Activated CD4-positive, alpha-beta T cell treated with anti-CD3 and anti-CD28 coated beads, Interleukin-2, Interleukin-4, amounts not matched to agents 100 ng/mL and 50 ng/mL, durations not matched to agents 16 hours and 8 hours (primary cell): ENCODE data around the gene PEMT.

ENCODE experiments used
- DNase-seq: peaks from one replicate; pipeline ENCODE4 v3.0.0-alpha.2; 2020; ENCODE audit warnings: low spot score

Gene PEMT

GRCh38 chr17:17514993-17515933 lies 76.2 kb downstream of the PEMT start:
- no peak for DNase-seq

GRCh38 chr17:17514361-17514992 lies 77.0 kb downstream of the PEMT start:
- no peak for DNase-seq

GRCh38 chr17:17513626-17514025 lies 77.9 kb downstream of the PEMT start:
- DNase-seq, result no peak

DNA sequence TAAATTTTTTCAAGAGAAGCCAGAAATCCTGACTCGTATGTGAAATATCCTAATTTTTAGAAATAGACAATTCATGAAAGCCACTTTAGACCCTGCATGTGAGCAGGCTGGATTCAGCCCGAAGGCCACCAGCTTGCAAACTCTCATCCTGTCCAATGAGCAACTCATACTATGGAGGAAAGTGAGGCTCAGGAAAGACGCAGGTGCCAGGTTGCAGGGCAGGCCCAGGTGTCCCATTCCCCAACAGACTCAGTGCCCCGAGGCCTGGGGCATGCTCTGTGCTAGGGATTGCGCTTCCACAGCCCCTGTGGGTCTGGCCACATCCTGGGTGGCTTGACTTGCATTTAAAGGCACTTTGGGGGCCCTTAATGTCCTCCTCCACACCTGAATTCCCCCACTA lies 78.6 kb downstream of the PEMT start:
- DNase-seq, result no peak

DNA sequence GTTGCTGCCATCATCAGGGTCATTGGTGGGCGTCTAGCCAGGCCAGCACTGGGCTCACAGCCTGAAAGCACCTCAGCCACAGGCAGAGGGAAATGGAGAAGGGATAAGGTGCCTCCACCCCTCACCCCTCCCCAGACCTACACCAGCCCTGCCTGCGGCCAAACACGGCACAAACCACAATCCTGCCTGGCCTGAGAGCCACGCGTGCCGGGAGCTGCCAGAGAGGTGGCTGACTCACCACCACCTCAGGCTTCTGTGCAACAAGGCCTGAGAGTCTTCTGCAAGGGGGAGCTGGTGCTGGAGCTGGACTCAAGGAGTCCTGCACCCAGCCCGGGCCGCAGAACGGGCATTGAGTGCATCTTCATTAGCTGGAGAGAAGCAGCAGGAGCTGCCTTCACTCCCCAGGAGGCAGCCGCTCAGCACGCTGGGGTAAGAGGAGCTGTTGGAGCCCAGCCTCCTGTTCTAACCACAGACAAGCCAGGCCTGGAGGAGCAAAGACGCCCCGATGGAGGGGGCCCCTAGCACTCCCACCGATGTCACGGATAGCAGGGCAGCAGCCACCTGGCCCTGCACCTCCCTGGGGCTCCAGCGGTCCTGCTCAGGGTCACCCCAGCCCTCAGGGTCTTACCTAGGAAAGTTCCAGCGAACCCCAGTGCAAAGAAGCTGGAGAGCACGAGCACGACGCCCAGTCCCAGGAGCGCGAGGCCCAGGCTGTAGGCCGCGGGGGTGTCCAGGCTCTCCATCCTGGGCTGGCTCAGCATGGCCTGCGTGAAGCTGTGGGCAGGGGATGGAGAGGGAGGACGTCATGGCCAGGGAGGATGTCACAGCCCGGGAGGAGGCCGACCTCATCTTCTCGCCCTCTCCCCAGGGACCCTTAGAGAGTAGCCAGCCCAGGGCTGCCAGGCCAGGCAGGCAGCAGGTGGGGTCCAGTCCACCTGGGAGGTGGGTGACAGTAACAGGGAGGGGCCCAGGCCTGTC lies 79.3 kb downstream of the PEMT start:
- DNase-seq, result no peak

- no peak for DNase-seq
These were observed 80.2 kb downstream of the PEMT start for GRCh38 chr17:17511293-17511741.

GRCh38 chr17:17510456-17511292 lies 80.8 kb downstream of the PEMT start:
- DNase-seq, result peak; percentile 11

GRCh38 chr17:17509601-17510425 lies 81.7 kb downstream of the PEMT start:
- no peak for DNase-seq

DNA sequence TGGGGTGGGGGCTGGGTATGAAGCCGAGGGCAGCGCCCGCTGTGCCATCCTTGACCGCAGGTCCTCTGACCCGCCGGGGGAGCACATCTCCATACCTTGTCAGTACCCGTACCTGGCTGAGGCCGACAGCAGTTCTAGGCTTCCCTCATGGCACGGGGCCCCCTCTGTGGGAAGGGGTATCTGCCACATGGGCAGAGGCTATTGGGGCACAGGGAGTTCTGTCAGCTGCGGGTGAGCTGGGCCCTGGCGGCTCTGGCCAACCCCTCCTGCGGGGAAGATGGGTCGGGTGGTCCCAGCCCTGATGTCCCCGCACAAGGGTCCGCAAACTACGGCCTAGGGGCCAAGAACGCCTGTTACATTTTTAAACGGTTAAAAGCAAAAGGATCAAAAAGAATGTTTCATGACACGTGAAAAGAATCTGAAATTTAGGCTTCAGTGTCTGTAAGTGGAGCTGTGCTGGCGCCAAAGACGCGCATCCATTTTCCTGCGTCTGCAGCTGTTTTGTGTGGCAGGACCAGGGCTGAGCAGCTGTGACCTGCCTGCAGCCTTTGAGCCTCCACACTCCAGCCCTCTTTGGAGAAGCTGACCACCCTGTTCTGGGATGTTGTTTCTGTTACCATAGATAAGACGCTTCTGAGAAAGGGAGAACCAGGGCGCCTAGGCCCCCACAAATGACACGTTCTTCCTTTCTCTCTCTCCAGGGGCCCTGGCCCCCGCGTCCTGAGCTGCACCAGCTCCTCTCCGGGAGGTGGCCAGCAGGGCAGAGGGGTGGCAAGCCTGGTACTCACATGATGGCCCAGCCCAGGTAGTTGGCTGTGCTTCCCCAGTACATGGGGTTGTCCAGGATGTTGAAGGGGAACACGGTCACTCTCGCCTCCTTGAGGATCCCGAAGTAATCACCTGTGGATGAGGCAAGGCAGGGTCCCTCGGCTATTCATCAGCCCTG lies 82.6 kb downstream of the PEMT start:
- no peak for DNase-seq

- no peak for DNase-seq
These were observed 83.4 kb downstream of the PEMT start for GRCh38 chr17:17508019-17508535.

- no peak for DNase-seq
These were observed 84.0 kb downstream of the PEMT start for GRCh38 chr17:17507465-17508011.

DNA sequence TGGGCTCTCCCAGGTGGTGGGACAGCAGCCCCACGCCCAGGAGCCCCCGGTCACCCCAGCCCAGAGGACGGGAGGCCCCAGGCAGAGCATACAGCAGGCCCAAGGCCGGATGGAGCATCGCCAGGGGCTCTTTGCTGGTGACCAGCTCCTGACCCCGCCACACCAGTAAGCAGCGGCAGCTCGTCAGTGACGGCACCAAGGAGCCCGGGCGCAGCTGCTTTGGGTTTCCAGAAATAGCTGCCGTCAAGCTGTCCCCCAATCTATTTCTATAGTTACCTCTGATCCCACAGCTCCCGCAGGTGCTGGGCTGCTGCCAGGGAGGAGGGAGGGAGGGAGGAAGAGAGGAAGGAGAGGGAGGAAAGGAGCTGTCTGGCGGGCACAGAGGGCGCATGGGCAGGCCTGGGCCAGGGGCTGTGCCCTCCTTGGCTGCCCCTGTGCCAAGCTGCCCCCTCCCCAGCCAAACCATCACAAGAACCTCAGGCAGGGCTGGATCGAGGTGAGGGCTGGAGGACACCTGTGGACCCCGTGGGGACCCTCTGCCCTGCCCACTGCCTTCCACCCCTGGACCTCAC lies 84.5 kb downstream of the PEMT start:
- DNase-seq, result no peak

GRCh38 chr17:17506181-17506741 lies 85.2 kb downstream of the PEMT start:
- DNase-seq, result no peak

DNA sequence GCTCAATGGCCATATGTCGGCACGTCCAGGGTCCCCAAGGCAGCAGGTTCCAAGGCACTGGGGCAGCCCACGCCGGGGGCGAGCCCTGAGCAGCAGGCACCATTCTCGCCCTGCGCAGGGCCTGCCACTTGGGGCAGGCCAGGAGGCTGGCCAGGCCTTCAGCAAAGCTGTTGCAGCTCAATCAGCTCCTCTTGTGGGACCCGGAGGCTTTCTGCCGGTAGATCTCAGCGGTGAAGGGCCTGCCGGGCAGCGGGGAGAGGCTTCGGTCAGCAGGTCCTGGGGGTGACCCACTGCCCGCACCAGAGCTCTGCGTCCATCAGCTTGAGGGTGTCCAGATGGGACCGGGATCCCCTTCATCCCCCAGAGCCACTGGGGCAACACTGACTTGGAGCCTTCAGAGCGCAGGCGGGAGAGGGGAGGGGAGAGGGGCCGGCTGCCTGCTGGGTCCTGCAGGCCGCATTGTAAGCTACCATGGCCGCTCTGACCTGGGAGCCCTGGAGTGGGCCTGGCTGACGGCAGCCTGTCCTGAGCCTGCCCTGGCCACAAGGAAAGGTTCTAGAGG lies 85.8 kb downstream of the PEMT start:
- DNase-seq, result no peak

DNA sequence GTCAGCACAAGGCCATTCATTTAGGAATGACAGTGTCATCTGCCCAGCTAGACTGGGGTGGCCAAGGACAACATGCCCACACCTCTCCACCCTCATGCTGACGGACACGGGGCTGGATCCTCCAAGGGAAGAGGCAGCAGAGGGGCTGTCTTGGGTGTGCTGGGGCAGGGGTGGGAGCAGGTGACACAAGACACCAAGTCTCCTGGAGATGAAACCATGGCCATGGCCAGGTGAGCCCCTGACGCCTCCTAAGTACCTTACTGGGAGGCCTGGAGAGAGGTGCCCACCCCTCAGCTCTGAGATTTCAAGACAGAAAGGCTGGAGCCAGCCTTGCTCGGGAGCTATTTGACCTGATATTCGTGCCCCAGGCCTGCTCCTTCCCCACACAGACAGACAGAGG lies 86.4 kb downstream of the PEMT start:
- DNase-seq, result no peak

- DNase-seq, result no peak
These were observed 87.0 kb downstream of the PEMT start for GRCh38 chr17:17504341-17505140.
